Coronary artery (tissue), 2 donors: ENCODE data around the gene GJB1.

Experiments used
- DNase-seq: peaks from one replicate; pipeline ENCODE4 v3.0.0-alpha.2; 2017; ENCODE audit warnings: low spot score
- H3K27ac ChIP-seq, 2 donors: fragments of 200-600 bp; sonication (generic); one replicate each; pipeline ENCODE4 v1.5.1; 2016 to 2019
- H3K4me3 ChIP-seq: fragments of 200-600 bp; sonication (generic); 2 replicates; pipeline ENCODE4 v1.5.1; 2016; ENCODE audit warnings: mild to moderate bottlenecking, moderate library complexity
- CTCF ChIP-seq: fragments of 200-600 bp; sonication (generic); IDR thresholded peaks from one replicate; pipeline ENCODE4 v1.5.1; 2019; ENCODE audit warnings: antibody characterized with exemption

The GJB1 gene

GRCh38 chrX:71244359-71245128 is 21.5 kb downstream of the GJB1 start:
- no peak for DNase-seq
- no peak for TF ChIP-seq CTCF
- H3K4me3 ChIP-seq: no peak overlapping the region
- H3K27ac ChIP-seq: no peak overlapping the region

- no peak for TF ChIP-seq CTCF
- DNase-seq: no peak
- H3K4me3 ChIP-seq: no peak overlapping the region
- H3K27ac ChIP-seq: no peak overlapping the region
Measured at GRCh38 chrX:71245159-71245558, 22.1 kb downstream of the GJB1 start.

GRCh38 chrX:71250841-71251240 is 27.8 kb downstream of the GJB1 start:
- Histone ChIP-seq H3K4me3 (no peak overlapping the region), H3K27ac (no peak overlapping the region)
- no peak for DNase-seq
- no peak for TF ChIP-seq CTCF

GRCh38 chrX:71251466-71251973 is 28.5 kb downstream of the GJB1 start:
- no peak overlapping the region for H3K27ac ChIP-seq
- H3K4me3 ChIP-seq: no peak overlapping the region
- no peak for DNase-seq
- TF ChIP-seq CTCF: no peak

GRCh38 chrX:71252221-71252620 is 29.2 kb downstream of the GJB1 start:
- no peak for DNase-seq
- TF ChIP-seq CTCF: no peak
- Histone ChIP-seq H3K4me3 (no peak overlapping the region), H3K27ac (no peak overlapping the region)

- TF ChIP-seq CTCF: peak; percentile 28
- DNase-seq: no peak
- Histone ChIP-seq H3K4me3 (peak overlapping the region; percentile 87), H3K27ac (peak overlapping the region; percentile 49 to 94)
Measured at GRCh38 chrX:71253253-71254091, 30.4 kb downstream of the GJB1 start.
